HCT116 (cell line): Measurements from ENCODE around the gene ICA1. TPM values are rescaled to one million over a fixed set of nuclear protein-coding genes. Genes with fewer than 3 reads are reported as not detected.

Experiments used
- ATAC-seq: fragments of 200-7000 bp; cut with Tn5 transposase; 2 replicates; pipeline ENCODE4 v1.9.1; 2020; ENCODE audit warnings: mild to moderate bottlenecking, moderate library complexity
- BruUV-seq: library from RNA; stranded (reverse); fragments of 400-500 nt; replicated peaks from 2 replicates; lab custom pipeline; 2021; lab: Mats Ljungman, UMichigan
- CTCF ChIA-PET: fragments of 300-600 bp; sonication (Branson Sonifier 250); formaldehyde crosslinking; loops from one replicate; lab custom pipeline; 2021; ENCODE audit warnings: antibody characterized with exemption; lab: Charles Lee
- POLR2A ChIA-PET: fragments of 300-600, 350-600 bp; sonication (Branson Sonifier 250); formaldehyde crosslinking; loops from one replicate; lab custom pipeline; 2021; ENCODE audit warnings: antibody characterized with exemption; lab: Charles Lee
- RAD21 ChIA-PET, 2 experiments: fragments of 300-600 bp; sonication (Branson Sonifier 250); formaldehyde crosslinking; loops; one replicate each; lab custom pipeline; 2023; ENCODE audit warnings: low total read pairs in 2 of 2; ENCODE audit not compliant: uncharacterized antibody in 2 of 2, unreplicated experiment in 2 of 2, low non-redundant PET in 1 of 2; lab: Charles Lee
- DNase-seq: peaks from one replicate; pipeline ENCODE4 v3.0.0-alpha.2; 2010; ENCODE audit warnings: low read depth, low spot score
- H2AFZ ChIP-seq: fragments of 200-600 bp; shearing (Covaris generic), sonication (generic); 2 replicates; pipeline ENCODE4 v1.6.1; 2017; ENCODE audit warnings: low read depth, mixed run types, mixed read lengths, antibody characterized with exemption, low read length; ENCODE audit not compliant: poor library complexity, severe bottlenecking
- H3K27ac ChIP-seq: 2 replicates; pipeline ENCODE4 v1.5.1; 2012; ENCODE audit warnings: low read depth, low read length
- H3K27me3 ChIP-seq: fragments of 200-600 bp; sonication (generic); 2 replicates; pipeline ENCODE4 v1.6.1; 2016; ENCODE audit warnings: mixed run types, low read length, mixed read lengths; ENCODE audit not compliant: insufficient read depth
- H3K36me3 ChIP-seq, 2 experiments: fragments of 200-500 bp in 1 of 2; fragments of 200-600 bp in 1 of 2; sonication (Bioruptor generic) in 1 of 2; sonication (generic) in 1 of 2; 2 replicates each; pipeline versions ENCODE4 v1.5.1 to v1.6.1; 2014 to 2016; ENCODE audit warnings: low read length in 2 of 2, inconsistent platforms in 1 of 2, mixed read lengths in 1 of 2, mixed run types in 1 of 2; ENCODE audit not compliant: insufficient read depth in 2 of 2, control insufficient read depth in 1 of 2
- H3K4me1 ChIP-seq, 2 experiments: fragments of 200-600 bp in 1 of 2; sonication (generic) in 1 of 2; 2 replicates each; pipeline versions ENCODE4 v1.5.1 to v1.6.1; 2012 to 2017; ENCODE audit warnings: low read length in 2 of 2, inconsistent platforms in 1 of 2, mild to moderate bottlenecking in 1 of 2, mixed read lengths in 1 of 2, mixed run types in 1 of 2, moderate library complexity in 1 of 2; ENCODE audit not compliant: insufficient read depth in 2 of 2, control insufficient read depth in 1 of 2
- H3K4me2 ChIP-seq: fragments of 200-600 bp; sonication (generic); 2 replicates; pipeline ENCODE4 v1.6.1; 2017; ENCODE audit warnings: mixed run types, low read length, mixed read lengths
- H3K4me3 ChIP-seq, 2 experiments: fragments of 200-600 bp in 1 of 2; sonication (generic) in 1 of 2; replicated peaks in 1 of 2; 2 replicates each; pipeline ENCODE4 v1.5.1; 2011 to 2016; ENCODE audit warnings: low read length in 2 of 2, control low read depth in 1 of 2, low read depth in 1 of 2, mild to moderate bottlenecking in 1 of 2, mixed read lengths in 1 of 2, mixed run types in 1 of 2
- H3K79me2 ChIP-seq: fragments of 200-600 bp; sonication (generic); 2 replicates; pipeline ENCODE4 v1.6.1; 2017; ENCODE audit warnings: mild to moderate bottlenecking, mixed run types, low read length, moderate library complexity, mixed read lengths; ENCODE audit not compliant: insufficient read depth
- H3K9ac ChIP-seq: fragments of 200-600 bp; sonication (generic); 2 replicates; pipeline ENCODE4 v1.6.1; 2016; ENCODE audit warnings: low read length, mixed read lengths
- H3K9me2 ChIP-seq: fragments of 200-600 bp; sonication (generic), shearing (Covaris generic); 2 replicates; pipeline ENCODE4 v1.6.1; 2017; ENCODE audit warnings: mixed run types, mild to moderate bottlenecking, moderate library complexity; ENCODE audit not compliant: insufficient read depth
- H3K9me3 ChIP-seq, 2 experiments: fragments of 200-500 bp in 1 of 2; fragments of 200-600 bp in 1 of 2; sonication (Bioruptor generic) in 1 of 2; sonication (generic) in 1 of 2; 2 replicates each; pipeline ENCODE4 v1.6.1; 2014 to 2017; ENCODE audit warnings: low read length in 2 of 2, mixed read lengths in 2 of 2, inconsistent platforms in 1 of 2, low read depth in 1 of 2, mild to moderate bottlenecking in 1 of 2, mixed run types in 1 of 2, moderate library complexity in 1 of 2; ENCODE audit not compliant: control insufficient read depth in 1 of 2, insufficient read depth in 1 of 2
- H4K20me1 ChIP-seq: fragments of 200-600 bp; sonication (generic), shearing (Covaris generic); 2 replicates; pipeline ENCODE4 v1.6.1; 2017; ENCODE audit warnings: mixed run types, mild to moderate bottlenecking, moderate library complexity; ENCODE audit not compliant: insufficient read depth
- ATF3 ChIP-seq: IDR thresholded peaks from 2 replicates; pipeline ENCODE4 v1.6.1; 2012
- EGR1 ChIP-seq: IDR thresholded peaks from 2 replicates; pipeline ENCODE4 v1.6.1; 2012; ENCODE audit warnings: low read depth
- ELF1 ChIP-seq: IDR thresholded peaks from 2 replicates; pipeline ENCODE4 v1.6.1; 2012; ENCODE audit warnings: low read depth, borderline replicate concordance
- EZH2 ChIP-seq: fragments of 200-600 bp; sonication (generic); IDR thresholded peaks from 2 replicates; pipeline ENCODE4 v1.6.1; 2017; ENCODE audit warnings: antibody characterized with exemption, mixed run types
- EZH2phosphoT487 ChIP-seq: fragments of 200-600 bp; IDR thresholded peaks from 2 replicates; pipeline ENCODE4 v1.6.1; 2018; ENCODE audit warnings: antibody characterized with exemption, borderline replicate concordance
- FOSL1 ChIP-seq: IDR thresholded peaks from 2 replicates; pipeline ENCODE4 v1.6.1; 2012; ENCODE audit warnings: low read depth
- POLR2A ChIP-seq: IDR thresholded peaks from 2 replicates; pipeline ENCODE4 v1.7.0; 2011; ENCODE audit warnings: borderline replicate concordance; ENCODE audit not compliant: insufficient read depth, insufficient read length; ENCODE audit errors: extremely low read depth
- SIN3A ChIP-seq: IDR thresholded peaks from 2 replicates; pipeline ENCODE4 v1.6.1; 2012; ENCODE audit warnings: low read depth
- SP1 ChIP-seq: IDR thresholded peaks from 2 replicates; pipeline ENCODE4 v1.6.1; 2012; ENCODE audit warnings: low read depth
- YY1 ChIP-seq: IDR thresholded peaks from 2 replicates; pipeline ENCODE4 v1.6.1; 2011; ENCODE audit warnings: low read length, low read depth, moderate library complexity, mild to moderate bottlenecking; ENCODE audit not compliant: insufficient replicate concordance; ENCODE audit errors: extremely low read depth
- intact Hi-C: fragments of 100-400 bp; cut with micrococcal nuclease; formaldehyde crosslinking; loops from 2 replicates; pipeline ENCODE4 v1.10.0; 2022
- total RNA-seq: library from RNA; stranded (reverse); gene quantifications from one replicate; pipeline ENCODE4 v1.2.1, GENCODE V29; 2021; ENCODE audit not compliant: unreplicated experiment
- TF ChIP-seq, protein P1 (sequence below): IDR thresholded peaks from 2 replicates; pipeline ENCODE4 v1.6.1; 2012; ENCODE audit warnings: low read depth
- TF ChIP-seq, protein P2 (sequence below), 3 experiments: fragments of 200-600 bp in 1 of 3; sonication (generic) in 1 of 3; IDR thresholded peaks in 2 of 3; conservative IDR thresholded peaks in 1 of 3; 2 replicates each; pipeline ENCODE4 v1.5.1; 2012 to 2017; ENCODE audit warnings: low read depth in 2 of 3, low read length in 2 of 3, antibody characterized with exemption in 1 of 3, borderline replicate concordance in 1 of 3, control low read depth in 1 of 3, mild to moderate bottlenecking in 1 of 3, mixed read lengths in 1 of 3, mixed run types in 1 of 3, moderate library complexity in 1 of 3; ENCODE audit not compliant: insufficient read depth in 1 of 3

Gene ICA1
- total RNA-seq, 1 experiment from 2014 or later = 16.4 TPM

DNA sequence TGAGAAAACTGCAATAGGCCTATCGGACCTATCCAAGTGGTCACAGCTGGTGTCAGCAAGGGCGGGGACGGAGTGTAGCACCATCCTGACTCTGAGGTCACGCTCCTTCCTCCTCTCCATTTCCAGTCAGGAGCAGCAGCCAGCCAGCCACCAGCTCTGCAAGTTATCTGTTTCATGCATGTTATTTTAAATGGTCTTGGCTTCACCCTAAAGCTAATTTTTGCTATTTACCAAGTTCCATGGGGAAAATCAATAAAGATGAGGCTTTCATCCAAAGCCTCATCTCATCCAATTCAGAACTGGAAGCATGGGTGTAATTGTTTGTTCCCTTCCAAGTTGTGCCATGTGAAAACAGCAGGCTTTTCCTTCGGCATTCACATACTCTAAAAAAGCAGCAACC is 49.3 kb downstream of the ICA1 start:
- ChIA-PET RAD21 (no interaction called here), POLR2A (no interaction called here), CTCF (interaction anchor here (1.3 kb wide), 1 partner anchor 531 kb away, joined by 3 read pairs; no protein-coding TSS in a partner anchor)
- Histone ChIP-seq H3K79me2 (no peaks in the 10 kb centered on the region), H3K9me3 (no peaks in the 10 kb centered on the region), H3K4me3 (no peak overlapping the region), H3K4me2 (no peak overlapping the region), H3K9ac (no peak overlapping the region), H4K20me1 (no peaks in the 10 kb centered on the region), H3K9me2 (no peaks in the 10 kb centered on the region), H3K27me3 (no peaks in the 10 kb centered on the region), H2AFZ (no peak overlapping the region), H3K4me1 (no peaks in the 10 kb centered on the region), H3K27ac (no peak overlapping the region), H3K36me3 (no peaks in the 10 kb centered on the region)
- TF ChIP-seq, protein P1, sequence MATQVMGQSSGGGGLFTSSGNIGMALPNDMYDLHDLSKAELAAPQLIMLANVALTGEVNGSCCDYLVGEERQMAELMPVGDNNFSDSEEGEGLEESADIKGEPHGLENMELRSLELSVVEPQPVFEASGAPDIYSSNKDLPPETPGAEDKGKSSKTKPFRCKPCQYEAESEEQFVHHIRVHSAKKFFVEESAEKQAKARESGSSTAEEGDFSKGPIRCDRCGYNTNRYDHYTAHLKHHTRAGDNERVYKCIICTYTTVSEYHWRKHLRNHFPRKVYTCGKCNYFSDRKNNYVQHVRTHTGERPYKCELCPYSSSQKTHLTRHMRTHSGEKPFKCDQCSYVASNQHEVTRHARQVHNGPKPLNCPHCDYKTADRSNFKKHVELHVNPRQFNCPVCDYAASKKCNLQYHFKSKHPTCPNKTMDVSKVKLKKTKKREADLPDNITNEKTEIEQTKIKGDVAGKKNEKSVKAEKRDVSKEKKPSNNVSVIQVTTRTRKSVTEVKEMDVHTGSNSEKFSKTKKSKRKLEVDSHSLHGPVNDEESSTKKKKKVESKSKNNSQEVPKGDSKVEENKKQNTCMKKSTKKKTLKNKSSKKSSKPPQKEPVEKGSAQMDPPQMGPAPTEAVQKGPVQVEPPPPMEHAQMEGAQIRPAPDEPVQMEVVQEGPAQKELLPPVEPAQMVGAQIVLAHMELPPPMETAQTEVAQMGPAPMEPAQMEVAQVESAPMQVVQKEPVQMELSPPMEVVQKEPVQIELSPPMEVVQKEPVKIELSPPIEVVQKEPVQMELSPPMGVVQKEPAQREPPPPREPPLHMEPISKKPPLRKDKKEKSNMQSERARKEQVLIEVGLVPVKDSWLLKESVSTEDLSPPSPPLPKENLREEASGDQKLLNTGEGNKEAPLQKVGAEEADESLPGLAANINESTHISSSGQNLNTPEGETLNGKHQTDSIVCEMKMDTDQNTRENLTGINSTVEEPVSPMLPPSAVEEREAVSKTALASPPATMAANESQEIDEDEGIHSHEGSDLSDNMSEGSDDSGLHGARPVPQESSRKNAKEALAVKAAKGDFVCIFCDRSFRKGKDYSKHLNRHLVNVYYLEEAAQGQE = no peak
- TF ChIP-seq EGR1 = no peak
- TF ChIP-seq ELF1 = no peak
- no peak for TF ChIP-seq YY1
- TF ChIP-seq POLR2A = no peak
- intact Hi-C loops = loop anchor here (10.0 kb wide), 1 partner anchor 448 kb away; no protein-coding TSS in a partner anchor
- BruUV-seq = no TSS peak
- DNase-seq (no peak), ATAC-seq (no peak)

DNA sequence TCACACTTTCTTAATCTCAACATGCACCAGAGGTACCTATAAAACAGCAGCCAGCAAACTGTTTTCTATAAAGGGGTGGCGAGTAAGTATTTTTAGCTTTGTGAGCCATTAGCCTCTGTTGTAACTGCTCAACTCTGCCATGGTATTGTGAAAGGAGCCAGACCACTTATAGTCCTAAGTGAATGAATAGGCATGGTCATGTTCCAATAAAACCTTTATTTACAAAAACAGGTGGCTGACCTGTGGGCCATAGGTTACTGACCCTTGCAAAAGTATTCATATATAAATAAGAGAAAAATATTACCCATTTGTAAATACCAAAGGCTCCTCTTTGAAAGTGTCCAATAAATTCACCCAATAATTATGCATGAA is 50.3 kb downstream of the ICA1 start:
- CTCF ChIA-PET = interaction anchor here (1.3 kb wide), 1 partner anchor 530 kb away, joined by 3 read pairs; no protein-coding TSS in a partner anchor
- no peak for ATAC-seq
- DNase-seq = no peak

More for the DNA sequence above, 50.3 kb downstream of the ICA1 start:
- Histone ChIP-seq H3K4me3 (no peak overlapping the region), H3K4me2 (no peak overlapping the region), H3K9ac (no peak overlapping the region), H4K20me1 (no peaks in the 10 kb centered on the region), H3K4me1 (no peaks in the 10 kb centered on the region), H3K27ac (no peak overlapping the region), H3K36me3 (no peaks in the 10 kb centered on the region), H3K9me3 (no peaks in the 10 kb centered on the region), H3K79me2 (no peaks in the 10 kb centered on the region), H2AFZ (no peak overlapping the region), H3K9me2 (no peaks in the 10 kb centered on the region), H3K27me3 (no peaks in the 10 kb centered on the region)
- ChIA-PET POLR2A (no interaction called here), RAD21 (no interaction called here)
- TF ChIP-seq FOSL1 (no peak), ATF3 (no peak), SP1 (no peak), EZH2phosphoT487 (no peak), SIN3A (no peak), EZH2 (no peak)
- TF ChIP-seq, protein P2, sequence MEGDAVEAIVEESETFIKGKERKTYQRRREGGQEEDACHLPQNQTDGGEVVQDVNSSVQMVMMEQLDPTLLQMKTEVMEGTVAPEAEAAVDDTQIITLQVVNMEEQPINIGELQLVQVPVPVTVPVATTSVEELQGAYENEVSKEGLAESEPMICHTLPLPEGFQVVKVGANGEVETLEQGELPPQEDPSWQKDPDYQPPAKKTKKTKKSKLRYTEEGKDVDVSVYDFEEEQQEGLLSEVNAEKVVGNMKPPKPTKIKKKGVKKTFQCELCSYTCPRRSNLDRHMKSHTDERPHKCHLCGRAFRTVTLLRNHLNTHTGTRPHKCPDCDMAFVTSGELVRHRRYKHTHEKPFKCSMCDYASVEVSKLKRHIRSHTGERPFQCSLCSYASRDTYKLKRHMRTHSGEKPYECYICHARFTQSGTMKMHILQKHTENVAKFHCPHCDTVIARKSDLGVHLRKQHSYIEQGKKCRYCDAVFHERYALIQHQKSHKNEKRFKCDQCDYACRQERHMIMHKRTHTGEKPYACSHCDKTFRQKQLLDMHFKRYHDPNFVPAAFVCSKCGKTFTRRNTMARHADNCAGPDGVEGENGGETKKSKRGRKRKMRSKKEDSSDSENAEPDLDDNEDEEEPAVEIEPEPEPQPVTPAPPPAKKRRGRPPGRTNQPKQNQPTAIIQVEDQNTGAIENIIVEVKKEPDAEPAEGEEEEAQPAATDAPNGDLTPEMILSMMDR (IDR thresholded peaks at IDR 0.05 in 2 of 3, conservative IDR thresholded peaks at IDR 0.05 in 1 of 3; ENCODE audit: borderline replicate concordance in 1 of 3, insufficient read depth in 1 of 3, low read depth in 2 of 3, low read length in 2 of 3) = no peak
- BruUV-seq = no TSS peak
- intact Hi-C loops = loop anchor here (10.0 kb wide), 1 partner anchor 447 kb away; no protein-coding TSS in a partner anchor
